PC-9 (cell line): ENCODE results near the gene PTPRM. TPM values are rescaled to one million over a fixed set of nuclear protein-coding genes. Genes with fewer than 3 reads are reported as not detected.

ENCODE experiments used
- BruUV-seq: library from RNA; stranded (reverse); fragments of 400-500 nt; replicated peaks from 2 replicates; lab custom pipeline; 2021; lab: Mats Ljungman, UMichigan
- CTCF ChIA-PET: fragments of 300-600 bp; sonication (Branson Sonifier 250); formaldehyde crosslinking; loops from one replicate; lab custom pipeline; 2022; ENCODE audit warnings: antibody characterized with exemption; lab: Charles Lee
- POLR2A ChIA-PET: fragments of 300-600 bp; sonication (Branson Sonifier 250); formaldehyde crosslinking; loops from one replicate; lab custom pipeline; 2022; ENCODE audit warnings: antibody characterized with exemption; ENCODE audit not compliant: unreplicated experiment; lab: Charles Lee
- DNase-seq, 2 experiments: peaks; one replicate each; pipeline versions ENCODE4 v3.0.0 to v3.0.0-alpha.2; 2015 to 2022; ENCODE audit warnings: mixed read lengths in 1 of 2
- H2AFZ ChIP-seq: fragments of 200-600 bp; sonication (generic); 2 replicates; pipeline ENCODE4 v1.8.1; 2017; ENCODE audit warnings: antibody characterized with exemption
- H3F3A ChIP-seq: fragments of 200-600 bp; sonication (generic); 2 replicates; pipeline ENCODE4 v1.8.1; 2017; ENCODE audit warnings: antibody characterized with exemption, mild to moderate bottlenecking, low read depth; ENCODE audit not compliant: insufficient read depth
- H3K27ac ChIP-seq: fragments of 200-600 bp; sonication (generic); 2 replicates; pipeline ENCODE4 v1.6.1; 2016; ENCODE audit warnings: mixed run types
- H3K27me3 ChIP-seq: fragments of 200-600 bp; sonication (generic); 2 replicates; pipeline ENCODE4 v1.6.1; 2016; ENCODE audit warnings: low read depth, mixed run types; ENCODE audit not compliant: insufficient read depth
- H3K36me3 ChIP-seq: fragments of 200-600 bp; sonication (generic); 2 replicates; pipeline ENCODE4 v1.6.1; 2016; ENCODE audit warnings: low read depth, mixed run types
- H3K4me1 ChIP-seq: fragments of 200-600 bp; sonication (generic); replicated peaks from 2 replicates; pipeline ENCODE4 v1.6.1; 2016; ENCODE audit warnings: mixed run types; ENCODE audit not compliant: insufficient read depth
- H3K4me2 ChIP-seq: fragments of 200-600 bp; sonication (generic); 2 replicates; pipeline ENCODE4 v1.6.1; 2017; ENCODE audit warnings: mixed run types
- H3K4me3 ChIP-seq: fragments of 200-600 bp; sonication (generic); 2 replicates; pipeline ENCODE4 v1.6.1; 2016; ENCODE audit warnings: mixed run types
- H3K79me2 ChIP-seq: fragments of 200-600 bp; sonication (generic); 2 replicates; pipeline ENCODE4 v1.6.1; 2017; ENCODE audit warnings: low read depth, mixed run types
- H3K9me2 ChIP-seq: fragments of 200-600 bp; sonication (generic); 2 replicates; pipeline ENCODE4 v1.8.1; 2017; ENCODE audit warnings: mild to moderate bottlenecking; ENCODE audit not compliant: insufficient read depth
- H3K9me3 ChIP-seq: fragments of 200-600 bp; sonication (generic); 2 replicates; pipeline ENCODE4 v1.8.1; 2016; ENCODE audit warnings: low read depth; ENCODE audit not compliant: insufficient read depth
- H4K20me1 ChIP-seq: fragments of 200-600 bp; sonication (generic); 2 replicates; pipeline ENCODE4 v1.8.1; 2017; ENCODE audit not compliant: insufficient read depth
- EZH2 ChIP-seq: fragments of 200-600 bp; sonication (generic); IDR thresholded peaks from 2 replicates; pipeline ENCODE4 v1.8.0; 2017; ENCODE audit warnings: antibody characterized with exemption, low read depth
- intact Hi-C: fragments of 100-400 bp; cut with micrococcal nuclease; formaldehyde crosslinking; loops from one replicate; pipeline ENCODE4 v1.10.0; 2022; ENCODE audit not compliant: unreplicated experiment
- total RNA-seq: library from RNA; stranded (reverse); gene quantifications from 2 replicates; pipeline ENCODE4 v1.2.3, GENCODE V29; 2021
- TF ChIP-seq, protein P1 (sequence below): fragments of 200-600 bp; sonication (generic); conservative IDR thresholded peaks from 2 replicates; pipeline ENCODE4 v1.6.1; 2017; ENCODE audit warnings: mixed run types, antibody characterized with exemption, mild to moderate bottlenecking, moderate library complexity

The PTPRM gene
- total RNA-seq, 1 experiment from 2014 or later: 32.5 TPM

DNA sequence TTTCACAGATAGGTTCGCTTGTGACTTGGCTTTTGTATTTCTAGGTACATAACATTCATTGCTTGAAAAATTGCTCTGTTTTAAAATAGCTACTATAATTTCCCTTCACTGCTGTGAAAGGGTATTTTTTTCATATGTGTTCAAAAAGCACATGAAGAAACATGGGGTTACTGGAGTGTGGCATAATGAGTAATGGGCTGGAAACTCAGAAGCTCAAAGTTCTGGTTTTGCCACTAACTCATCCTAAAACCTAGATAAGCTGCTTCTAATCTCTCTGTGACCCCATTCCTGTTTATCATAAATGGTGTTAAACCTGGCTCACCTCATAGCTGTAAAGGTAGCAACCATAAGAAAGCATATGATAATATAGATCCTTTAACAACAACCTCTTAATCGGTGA is 319.3 kb downstream of the PTPRM start:
- BruUV-seq: no TSS peak
- Histone ChIP-seq H3K79me2 (no peaks in the 10 kb centered on the region), H3F3A (no peaks in the 10 kb centered on the region), H3K27ac (no peak overlapping the region), H3K4me2 (no peak overlapping the region), H2AFZ (no peak overlapping the region), H3K9me3 (no peaks in the 10 kb centered on the region), H3K36me3 (no peaks in the 10 kb centered on the region), H3K4me3 (no peak overlapping the region), H3K4me1 (no peaks in the 10 kb centered on the region), H3K9me2 (no peaks in the 10 kb centered on the region), H4K20me1 (no peaks in the 10 kb centered on the region), H3K27me3 (no peaks in the 10 kb centered on the region)
- no peak for DNase-seq
- TF ChIP-seq, protein P1, sequence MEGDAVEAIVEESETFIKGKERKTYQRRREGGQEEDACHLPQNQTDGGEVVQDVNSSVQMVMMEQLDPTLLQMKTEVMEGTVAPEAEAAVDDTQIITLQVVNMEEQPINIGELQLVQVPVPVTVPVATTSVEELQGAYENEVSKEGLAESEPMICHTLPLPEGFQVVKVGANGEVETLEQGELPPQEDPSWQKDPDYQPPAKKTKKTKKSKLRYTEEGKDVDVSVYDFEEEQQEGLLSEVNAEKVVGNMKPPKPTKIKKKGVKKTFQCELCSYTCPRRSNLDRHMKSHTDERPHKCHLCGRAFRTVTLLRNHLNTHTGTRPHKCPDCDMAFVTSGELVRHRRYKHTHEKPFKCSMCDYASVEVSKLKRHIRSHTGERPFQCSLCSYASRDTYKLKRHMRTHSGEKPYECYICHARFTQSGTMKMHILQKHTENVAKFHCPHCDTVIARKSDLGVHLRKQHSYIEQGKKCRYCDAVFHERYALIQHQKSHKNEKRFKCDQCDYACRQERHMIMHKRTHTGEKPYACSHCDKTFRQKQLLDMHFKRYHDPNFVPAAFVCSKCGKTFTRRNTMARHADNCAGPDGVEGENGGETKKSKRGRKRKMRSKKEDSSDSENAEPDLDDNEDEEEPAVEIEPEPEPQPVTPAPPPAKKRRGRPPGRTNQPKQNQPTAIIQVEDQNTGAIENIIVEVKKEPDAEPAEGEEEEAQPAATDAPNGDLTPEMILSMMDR: no peak
- TF ChIP-seq EZH2: no peak
- intact Hi-C loops: no loop called here
- CTCF ChIA-PET: no interaction called here
- POLR2A ChIA-PET: no interaction called here

GRCh38 chr18:7889515-7889914 is 322.4 kb downstream of the PTPRM start:
- DNase-seq: no peak
- Histone ChIP-seq H2AFZ (no peak overlapping the region), H3K9me3 (no peaks in the 10 kb centered on the region), H3K27ac (no peak overlapping the region), H3K4me1 (no peaks in the 10 kb centered on the region), H3K9me2 (no peaks in the 10 kb centered on the region), H3K36me3 (no peaks in the 10 kb centered on the region), H3K79me2 (no peaks in the 10 kb centered on the region), H3F3A (no peaks in the 10 kb centered on the region), H3K4me2 (no peak overlapping the region), H3K27me3 (no peaks in the 10 kb centered on the region), H4K20me1 (no peaks in the 10 kb centered on the region), H3K4me3 (no peak overlapping the region)
- TF ChIP-seq, protein P1: no peak
- TF ChIP-seq EZH2: no peak
- POLR2A ChIA-PET: no interaction called here
- intact Hi-C loops: no loop called here
- BruUV-seq: no TSS peak
- CTCF ChIA-PET: no interaction called here

GRCh38 chr18:7890075-7890474 is 323.0 kb downstream of the PTPRM start:
- DNase-seq: no peak
- no peak overlapping the region for H3K27ac ChIP-seq
- CTCF ChIA-PET: no interaction called here
- H3K27me3 ChIP-seq: no peaks in the 10 kb centered on the region
- H3K36me3 ChIP-seq: no peaks in the 10 kb centered on the region
- no peaks in the 10 kb centered on the region for H3K9me3 ChIP-seq
- TF ChIP-seq, protein P1: no peak
- no peak for TF ChIP-seq EZH2
- intact Hi-C loops: no loop called here
- no peaks in the 10 kb centered on the region for H3F3A ChIP-seq
- H3K4me1 ChIP-seq: no peaks in the 10 kb centered on the region
- H3K4me2 ChIP-seq: no peak overlapping the region
- no peaks in the 10 kb centered on the region for H3K79me2 ChIP-seq
- H2AFZ ChIP-seq: no peak overlapping the region
- H4K20me1 ChIP-seq: no peaks in the 10 kb centered on the region
- no TSS peak for BruUV-seq
- H3K4me3 ChIP-seq: no peak overlapping the region
- no peaks in the 10 kb centered on the region for H3K9me2 ChIP-seq
- POLR2A ChIA-PET: no interaction called here
